Neural progenitor cell (in vitro differentiated cells): ENCODE measurements around the gene WBP2. TPM values are rescaled to one million over a fixed set of nuclear protein-coding genes. Genes with fewer than 3 reads are reported as not detected.
"Not testable (repeated sequence)": the region's sequence is repeated elsewhere in the genome, so short reads cannot be mapped to it uniquely, and the experiment has no call there.

ENCODE experiments used
- DNase-seq: peaks from one replicate; pipeline ENCODE4 v3.0.0-alpha.2; 2016; ENCODE audit warnings: low spot score
- H2AFZ ChIP-seq: fragments of 200-600 bp; sonication (generic); replicated peaks from 2 replicates; pipeline ENCODE4 v1.6.1; 2016; ENCODE audit warnings: antibody characterized with exemption
- H3F3A ChIP-seq: fragments of 200-600 bp; sonication (generic); 2 replicates; pipeline ENCODE4 v1.6.1; 2016; ENCODE audit warnings: antibody characterized with exemption, low read depth
- H3K27ac ChIP-seq: fragments of 200-600 bp; sonication (generic); 2 replicates; pipeline ENCODE4 v1.5.1; 2016; ENCODE audit warnings: mild to moderate bottlenecking
- H3K27me3 ChIP-seq: fragments of 200-600 bp; sonication (generic); 2 replicates; pipeline ENCODE4 v1.6.1; 2016; ENCODE audit warnings: mild to moderate bottlenecking, moderate library complexity
- H3K36me3 ChIP-seq: fragments of 200-600 bp; sonication (generic); 2 replicates; pipeline ENCODE4 v1.5.1; 2016
- H3K4me1 ChIP-seq: fragments of 200-600 bp; sonication (generic); 2 replicates; pipeline ENCODE4 v1.6.1; 2016; ENCODE audit warnings: mixed run types
- H3K4me2 ChIP-seq: fragments of 200-600 bp; sonication (generic); 2 replicates; pipeline ENCODE4 v1.6.1; 2016
- H3K4me3 ChIP-seq: fragments of 200-600 bp; sonication (generic); 2 replicates; pipeline ENCODE4 v1.5.1; 2016
- H3K79me2 ChIP-seq: fragments of 200-600 bp; sonication (generic); 2 replicates; pipeline ENCODE4 v1.6.1; 2016; ENCODE audit warnings: low read depth
- H3K9ac ChIP-seq: fragments of 200-600 bp; sonication (generic); 2 replicates; pipeline ENCODE4 v1.6.1; 2016
- H3K9me3 ChIP-seq: fragments of 200-600 bp; sonication (generic); 2 replicates; pipeline ENCODE4 v1.5.1; 2016; ENCODE audit warnings: low read depth
- H4K20me1 ChIP-seq: fragments of 200-600 bp; sonication (generic); 2 replicates; pipeline ENCODE4 v1.6.1; 2016; ENCODE audit warnings: low read depth
- H3K27ac Mint-ChIP-seq: 3 replicates; pipeline ENCODE4 v1.8.0; 2021; ENCODE audit warnings: mixed read lengths
- H3K27me3 Mint-ChIP-seq: 2 replicates; pipeline ENCODE4 v1.8.0; 2022; ENCODE audit warnings: low read depth, mild to moderate bottlenecking, inconsistent platforms, moderate library complexity, mixed read lengths; ENCODE audit not compliant: insufficient read depth
- H3K36me3 Mint-ChIP-seq: 3 replicates; pipeline ENCODE4 v1.8.0; 2021; ENCODE audit warnings: mixed read lengths
- H3K4me1 Mint-ChIP-seq: 3 replicates; pipeline ENCODE4 v1.8.0; 2021; ENCODE audit warnings: mixed read lengths
- H3K4me3 Mint-ChIP-seq: 3 replicates; pipeline ENCODE4 v1.8.0; 2021; ENCODE audit warnings: mild to moderate bottlenecking, moderate library complexity, mixed read lengths
- H3K9me3 Mint-ChIP-seq: 3 replicates; pipeline ENCODE4 v1.8.0; 2020; ENCODE audit warnings: mixed read lengths
- CTCF ChIP-seq: fragments of 200-600 bp; sonication (generic); IDR thresholded peaks from 2 replicates; pipeline ENCODE4 v1.5.1; 2017; ENCODE audit warnings: antibody characterized with exemption, mild to moderate bottlenecking
- EZH2 ChIP-seq: fragments of 200-600 bp; sonication (generic); IDR thresholded peaks from 2 replicates; pipeline ENCODE4 v1.6.1; 2017; ENCODE audit warnings: antibody characterized with exemption, mild to moderate bottlenecking, moderate library complexity
- EZH2phosphoT487 ChIP-seq: fragments of 200-600 bp; sonication (generic); IDR thresholded peaks from 2 replicates; pipeline ENCODE4 v1.6.1; 2017; ENCODE audit warnings: antibody characterized with exemption
- total RNA-seq: library from RNA; depleted of rRNA; stranded (reverse); fragments of >200 nt; gene quantifications from 2 replicates; pipeline ENCODE4 v1.2.3, GENCODE V29; 2015; ENCODE audit warnings: low replicate concordance

WBP2 gene
- total RNA-seq, 1 donor from 2014 or later: 20.9 TPM

GRCh38 chr17:75869282-75870141 lies 14.4 kb upstream of the WBP2 start:
- H3K4me2 ChIP-seq: no peak overlapping the region
- H3K9ac ChIP-seq: no peak overlapping the region
- H3K9me3 ChIP-seq: no peaks in the 10 kb centered on the region
- no peaks in the 10 kb centered on the region for H3K27me3 ChIP-seq
- no peaks in the 10 kb centered on the region for H3K9me3 Mint-ChIP-seq
- no peaks in the 10 kb centered on the region for H3K36me3 ChIP-seq
- H4K20me1 ChIP-seq: no peaks in the 10 kb centered on the region
- H3K27ac Mint-ChIP-seq: peak overlapping the region; percentile 94
- peaks cover 7% of the 10 kb centered on the region for H3K27me3 Mint-ChIP-seq
- H3K4me1 Mint-ChIP-seq: peaks cover 31% of the 10 kb centered on the region
- no peaks in the 10 kb centered on the region for H3K36me3 Mint-ChIP-seq
- no peak for DNase-seq
- H3K27ac ChIP-seq: no peak overlapping the region
- H3K4me3 ChIP-seq: no peak overlapping the region
- no peaks in the 10 kb centered on the region for H3K4me1 ChIP-seq
- peaks cover 8% of the 10 kb centered on the region for H3F3A ChIP-seq
- TF ChIP-seq CTCF: no peak
- no peak for TF ChIP-seq EZH2
- TF ChIP-seq EZH2phosphoT487: no peak
- no peak overlapping the region for H3K4me3 Mint-ChIP-seq
- peak overlapping the region; percentile 75 for H2AFZ ChIP-seq
- H3K79me2 ChIP-seq: no peaks in the 10 kb centered on the region

- not testable (repeated sequence) for H3K4me1 ChIP-seq, H3K4me3 Mint-ChIP-seq, H3K36me3 ChIP-seq, H3K9me3 ChIP-seq, H3K4me2 ChIP-seq, H3K27me3 ChIP-seq, H3K9me3 Mint-ChIP-seq, H3K9ac ChIP-seq, H4K20me1 ChIP-seq, H3K36me3 Mint-ChIP-seq, H3K27ac ChIP-seq, H3K27me3 Mint-ChIP-seq, H3F3A ChIP-seq, H2AFZ ChIP-seq, DNase-seq, H3K4me3 ChIP-seq, H3K79me2 ChIP-seq
- peak overlapping the region; percentile 94 for H3K27ac Mint-ChIP-seq
- H3K4me1 Mint-ChIP-seq: peaks cover 35% of the 10 kb centered on the region
Observed at GRCh38 chr17:75868730-75869281, 13.7 kb upstream of the WBP2 start.

- not testable (repeated sequence) for H3K4me3 ChIP-seq, H3K36me3 ChIP-seq, DNase-seq, H3K4me1 ChIP-seq, H4K20me1 ChIP-seq, H3K27me3 ChIP-seq, H3K4me2 ChIP-seq, H3K9me3 Mint-ChIP-seq, H3K4me3 Mint-ChIP-seq, H3K9ac ChIP-seq, H3K36me3 Mint-ChIP-seq, H3F3A ChIP-seq, H3K79me2 ChIP-seq, H3K27ac ChIP-seq, H3K9me3 ChIP-seq, H3K27me3 Mint-ChIP-seq
- peak overlapping the region; percentile 73 for H2AFZ ChIP-seq
- peak overlapping the region; percentile 25 for H3K27ac Mint-ChIP-seq
- H3K4me1 Mint-ChIP-seq: peaks cover 34% of the 10 kb centered on the region
Observed at GRCh38 chr17:75865404-75866188, 10.5 kb upstream of the WBP2 start.

DNA sequence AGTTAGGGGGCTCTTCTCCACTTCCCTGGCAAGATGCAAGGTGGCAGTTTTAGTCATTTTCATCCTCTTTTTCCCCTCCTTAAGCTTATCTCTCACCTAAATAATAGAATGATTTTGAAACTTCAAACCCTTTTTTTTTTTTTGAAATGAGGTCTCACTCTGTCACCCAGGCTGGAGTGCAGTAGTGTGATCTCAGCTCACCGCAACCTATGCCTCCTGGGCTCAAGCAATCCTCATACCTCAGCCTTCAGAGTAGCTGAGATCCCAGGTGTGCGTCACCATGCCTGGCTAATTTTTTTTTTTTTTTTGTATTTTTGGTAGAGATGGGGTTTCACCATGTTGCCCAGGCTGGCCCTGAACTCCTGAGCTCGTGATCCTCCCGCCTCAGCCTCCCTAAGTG lies 9.8 kb upstream of the WBP2 start:
- not testable (repeated sequence) for H3K4me3 ChIP-seq, H3K27ac ChIP-seq, H3K4me2 ChIP-seq, H3K9ac ChIP-seq, H3K36me3 Mint-ChIP-seq, H3K9me3 Mint-ChIP-seq, H3K9me3 ChIP-seq, H3K27me3 Mint-ChIP-seq, H3K79me2 ChIP-seq, H3K4me3 Mint-ChIP-seq, H4K20me1 ChIP-seq, H3K36me3 ChIP-seq, DNase-seq, H3K4me1 ChIP-seq, H3K27me3 ChIP-seq, H3F3A ChIP-seq
- H2AFZ ChIP-seq: peak overlapping the region; percentile 73
- peak overlapping the region; percentile 57 for H3K27ac Mint-ChIP-seq
- H3K4me1 Mint-ChIP-seq: peaks cover 27% of the 10 kb centered on the region
